GM12878 (cell line): ENCODE data around the gene BEAN1. TPM values are rescaled to one million over a fixed set of nuclear protein-coding genes. Genes with fewer than 3 reads are reported as not detected.

Experiments used
- CHD1 ChIP-seq: IDR thresholded peaks from 2 replicates; pipeline ENCODE4 v1.6.1; 2012; ENCODE audit warnings: low read depth, low read length, improper control_type of control experiment
- ESRRA ChIP-seq: IDR thresholded peaks from 2 replicates; pipeline ENCODE4 v1.6.1; 2012; ENCODE audit warnings: mild to moderate bottlenecking, low read length, improper control_type of control experiment
- HDAC6 ChIP-seq: fragments of 200-600 bp; sonication (generic); IDR thresholded peaks from one replicate; pipeline ENCODE4 v1.8.0; 2017; ENCODE audit warnings: antibody characterized with exemption; ENCODE audit not compliant: unreplicated experiment
- IKZF1 ChIP-seq: fragments of 450-650 bp; conservative IDR thresholded peaks from 2 replicates; pipeline ENCODE4 v1.6.1; 2017; ENCODE audit warnings: antibody characterized with exemption, mild to moderate bottlenecking
- MEF2A ChIP-seq: IDR thresholded peaks from 2 replicates; pipeline ENCODE4 v1.6.1; 2011; ENCODE audit warnings: low read depth, mild to moderate bottlenecking, low read length, moderate library complexity; ENCODE audit not compliant: insufficient read depth
- NR2C2 ChIP-seq: IDR thresholded peaks from 2 replicates; pipeline ENCODE4 v1.6.1; 2011; ENCODE audit warnings: borderline replicate concordance, low read depth; ENCODE audit not compliant: control insufficient read depth, insufficient read length
- POLR2AphosphoS5 ChIP-seq: IDR thresholded peaks from 2 replicates; pipeline ENCODE4 v1.6.1; 2011; ENCODE audit warnings: mild to moderate bottlenecking, low read length, inconsistent platforms
- RAD21 ChIP-seq: IDR thresholded peaks from 2 replicates; pipeline ENCODE4 v1.6.1; 2011; ENCODE audit warnings: mild to moderate bottlenecking, low read depth, low read length, moderate library complexity; ENCODE audit not compliant: insufficient read depth
- RCOR1 ChIP-seq: conservative IDR thresholded peaks from 2 replicates; pipeline ENCODE4 v1.6.1; 2012; ENCODE audit warnings: low read depth, low read length, improper control_type of control experiment
- RFX5 ChIP-seq: IDR thresholded peaks from 2 replicates; pipeline ENCODE4 v1.6.1; 2011; ENCODE audit warnings: low read depth, low read length, improper control_type of control experiment
- SMAD5 ChIP-seq: IDR thresholded peaks from 2 replicates; pipeline ENCODE4 v1.6.1; 2016; ENCODE audit warnings: antibody characterized with exemption, low read depth
- SREBF2 ChIP-seq: IDR thresholded peaks from 2 replicates; pipeline ENCODE4 v1.6.1; 2012; ENCODE audit warnings: mild to moderate bottlenecking, low read length
- TAF1 ChIP-seq: IDR thresholded peaks from 2 replicates; pipeline ENCODE4 v1.6.1; 2011; ENCODE audit warnings: mild to moderate bottlenecking, low read depth, low read length, borderline replicate concordance
- ZBED1 ChIP-seq: IDR thresholded peaks from 2 replicates; pipeline ENCODE4 v1.6.1; 2016; ENCODE audit warnings: borderline replicate concordance
- polyA plus RNA-seq, 11 experiments: library from polyadenylated mRNA; depleted of rRNA in 4 of 11; unstranded in 6 of 11; stranded (reverse) in 5 of 11; fragments of >200 nt; fragmentation: Nextera tagmentation in 4 of 11; fragmentation: Illumina TruSeq in 1 of 11; extraction: Ambion mirVana in 4 of 11; extraction: Trizol in 1 of 11; gene quantifications; 1 replicate in 1 of 11; 2 replicates in 10 of 11; pipeline versions ENCODE4 v1.2.1 to v1.2.3, GENCODE V29; 2011 to 2016; ENCODE audit warnings: inconsistent platforms in 2 of 11, missing spikeins in 2 of 11, low read depth in 1 of 11
- total RNA-seq, 4 experiments: library from RNA; depleted of rRNA in 3 of 4; stranded (reverse); fragments of >200 nt in 3 of 4; fragmentation: Illumina TruSeq in 1 of 4; extraction: Trizol in 1 of 4; gene quantifications; 2 replicates each; pipeline versions ENCODE4 v1.2.1 to v1.2.3, GENCODE V29; 2013 to 2021
- TF ChIP-seq, protein P1 (sequence below): IDR thresholded peaks from 2 replicates; pipeline ENCODE4 v1.6.1; 2012; ENCODE audit warnings: mild to moderate bottlenecking, low read depth, low read length
- TF ChIP-seq, protein P2 (sequence below): fragments of 450-650 bp; IDR thresholded peaks from 2 replicates; pipeline ENCODE4 v1.6.1; 2016; ENCODE audit warnings: mild to moderate bottlenecking
- TF ChIP-seq, protein P3 (sequence below): fragments of 450-650 bp; conservative IDR thresholded peaks from 2 replicates; pipeline ENCODE4 v1.6.1; 2017; ENCODE audit warnings: mild to moderate bottlenecking, moderate library complexity
- TF ChIP-seq, protein P4 (sequence below): fragments of 450-650 bp; IDR thresholded peaks from 2 replicates; pipeline ENCODE4 v1.6.1; 2016; ENCODE audit warnings: mild to moderate bottlenecking, moderate library complexity, borderline replicate concordance

BEAN1 gene
- total and polyA plus RNA-seq, 10 of the 15 experiments (the other 5 are each of a cell fraction or from before 2014, with no cell fraction given) = not detected

DNA sequence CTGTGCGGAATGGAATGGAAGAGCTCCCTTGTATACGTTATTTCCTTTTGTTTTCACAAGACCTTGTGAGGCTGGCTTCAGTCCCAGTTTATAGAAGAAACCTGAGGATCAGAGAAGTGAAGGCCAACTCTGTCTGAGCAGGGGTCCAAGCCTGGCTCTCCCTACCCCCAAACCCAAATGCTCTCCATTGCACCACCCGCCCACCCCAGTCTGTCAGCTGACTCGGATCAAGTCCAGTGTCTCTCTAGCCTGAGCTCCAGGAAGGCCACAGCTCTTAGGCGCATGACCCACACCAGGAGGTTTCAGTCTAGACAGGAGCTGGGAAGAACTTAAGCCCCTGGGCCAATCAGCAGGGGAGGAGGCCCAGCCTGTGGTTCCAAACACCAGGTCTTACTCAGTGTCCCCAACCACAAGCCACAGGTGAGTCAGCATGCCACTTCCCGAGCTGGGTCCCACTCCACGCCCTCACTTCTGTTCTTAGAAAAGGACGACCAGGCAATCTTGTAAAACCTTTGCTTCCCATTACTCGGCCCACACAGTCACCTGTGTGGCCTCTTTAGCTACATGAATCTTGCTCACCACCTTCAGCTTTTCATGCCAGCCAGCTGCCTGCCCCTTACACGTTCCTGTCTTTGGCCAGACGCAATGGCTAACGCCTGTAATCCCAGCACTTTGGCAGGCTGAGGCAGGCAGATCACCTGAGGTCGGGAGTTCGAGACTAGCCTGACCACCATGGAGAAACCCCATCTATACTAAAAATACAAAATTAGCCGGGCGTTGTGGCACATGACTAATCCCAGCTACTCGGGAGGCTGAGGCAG, 95.1 kb downstream of the BEAN1 start (continued):
- TF ChIP-seq, protein P1, sequence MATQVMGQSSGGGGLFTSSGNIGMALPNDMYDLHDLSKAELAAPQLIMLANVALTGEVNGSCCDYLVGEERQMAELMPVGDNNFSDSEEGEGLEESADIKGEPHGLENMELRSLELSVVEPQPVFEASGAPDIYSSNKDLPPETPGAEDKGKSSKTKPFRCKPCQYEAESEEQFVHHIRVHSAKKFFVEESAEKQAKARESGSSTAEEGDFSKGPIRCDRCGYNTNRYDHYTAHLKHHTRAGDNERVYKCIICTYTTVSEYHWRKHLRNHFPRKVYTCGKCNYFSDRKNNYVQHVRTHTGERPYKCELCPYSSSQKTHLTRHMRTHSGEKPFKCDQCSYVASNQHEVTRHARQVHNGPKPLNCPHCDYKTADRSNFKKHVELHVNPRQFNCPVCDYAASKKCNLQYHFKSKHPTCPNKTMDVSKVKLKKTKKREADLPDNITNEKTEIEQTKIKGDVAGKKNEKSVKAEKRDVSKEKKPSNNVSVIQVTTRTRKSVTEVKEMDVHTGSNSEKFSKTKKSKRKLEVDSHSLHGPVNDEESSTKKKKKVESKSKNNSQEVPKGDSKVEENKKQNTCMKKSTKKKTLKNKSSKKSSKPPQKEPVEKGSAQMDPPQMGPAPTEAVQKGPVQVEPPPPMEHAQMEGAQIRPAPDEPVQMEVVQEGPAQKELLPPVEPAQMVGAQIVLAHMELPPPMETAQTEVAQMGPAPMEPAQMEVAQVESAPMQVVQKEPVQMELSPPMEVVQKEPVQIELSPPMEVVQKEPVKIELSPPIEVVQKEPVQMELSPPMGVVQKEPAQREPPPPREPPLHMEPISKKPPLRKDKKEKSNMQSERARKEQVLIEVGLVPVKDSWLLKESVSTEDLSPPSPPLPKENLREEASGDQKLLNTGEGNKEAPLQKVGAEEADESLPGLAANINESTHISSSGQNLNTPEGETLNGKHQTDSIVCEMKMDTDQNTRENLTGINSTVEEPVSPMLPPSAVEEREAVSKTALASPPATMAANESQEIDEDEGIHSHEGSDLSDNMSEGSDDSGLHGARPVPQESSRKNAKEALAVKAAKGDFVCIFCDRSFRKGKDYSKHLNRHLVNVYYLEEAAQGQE = no peak
- no peak for TF ChIP-seq POLR2AphosphoS5
- TF ChIP-seq, protein P2, sequence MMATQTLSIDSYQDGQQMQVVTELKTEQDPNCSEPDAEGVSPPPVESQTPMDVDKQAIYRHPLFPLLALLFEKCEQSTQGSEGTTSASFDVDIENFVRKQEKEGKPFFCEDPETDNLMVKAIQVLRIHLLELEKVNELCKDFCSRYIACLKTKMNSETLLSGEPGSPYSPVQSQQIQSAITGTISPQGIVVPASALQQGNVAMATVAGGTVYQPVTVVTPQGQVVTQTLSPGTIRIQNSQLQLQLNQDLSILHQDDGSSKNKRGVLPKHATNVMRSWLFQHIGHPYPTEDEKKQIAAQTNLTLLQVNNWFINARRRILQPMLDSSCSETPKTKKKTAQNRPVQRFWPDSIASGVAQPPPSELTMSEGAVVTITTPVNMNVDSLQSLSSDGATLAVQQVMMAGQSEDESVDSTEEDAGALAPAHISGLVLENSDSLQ = peak; percentile 30; the same call in 1 of the 2 replicates
- TF ChIP-seq TAF1 = 0 out of 2 replicates have a peak, but pooled peaks have one; percentile 40
- 0 out of 2 replicates have a peak, but pooled peaks have one; percentile 45 for TF ChIP-seq RFX5
- no peak for TF ChIP-seq NR2C2
- TF ChIP-seq ESRRA = no peak
- no peak for TF ChIP-seq RCOR1
- no peak for TF ChIP-seq SMAD5
- TF ChIP-seq, protein P3, sequence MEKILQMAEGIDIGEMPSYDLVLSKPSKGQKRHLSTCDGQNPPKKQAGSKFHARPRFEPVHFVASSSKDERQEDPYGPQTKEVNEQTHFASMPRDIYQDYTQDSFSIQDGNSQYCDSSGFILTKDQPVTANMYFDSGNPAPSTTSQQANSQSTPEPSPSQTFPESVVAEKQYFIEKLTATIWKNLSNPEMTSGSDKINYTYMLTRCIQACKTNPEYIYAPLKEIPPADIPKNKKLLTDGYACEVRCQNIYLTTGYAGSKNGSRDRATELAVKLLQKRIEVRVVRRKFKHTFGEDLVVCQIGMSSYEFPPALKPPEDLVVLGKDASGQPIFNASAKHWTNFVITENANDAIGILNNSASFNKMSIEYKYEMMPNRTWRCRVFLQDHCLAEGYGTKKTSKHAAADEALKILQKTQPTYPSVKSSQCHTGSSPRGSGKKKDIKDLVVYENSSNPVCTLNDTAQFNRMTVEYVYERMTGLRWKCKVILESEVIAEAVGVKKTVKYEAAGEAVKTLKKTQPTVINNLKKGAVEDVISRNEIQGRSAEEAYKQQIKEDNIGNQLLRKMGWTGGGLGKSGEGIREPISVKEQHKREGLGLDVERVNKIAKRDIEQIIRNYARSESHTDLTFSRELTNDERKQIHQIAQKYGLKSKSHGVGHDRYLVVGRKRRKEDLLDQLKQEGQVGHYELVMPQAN = 0 out of 2 replicates have a peak, but pooled peaks have one; percentile 36
- no peak; the same call in 1 of the 2 replicates for TF ChIP-seq MEF2A
- TF ChIP-seq, protein P4, sequence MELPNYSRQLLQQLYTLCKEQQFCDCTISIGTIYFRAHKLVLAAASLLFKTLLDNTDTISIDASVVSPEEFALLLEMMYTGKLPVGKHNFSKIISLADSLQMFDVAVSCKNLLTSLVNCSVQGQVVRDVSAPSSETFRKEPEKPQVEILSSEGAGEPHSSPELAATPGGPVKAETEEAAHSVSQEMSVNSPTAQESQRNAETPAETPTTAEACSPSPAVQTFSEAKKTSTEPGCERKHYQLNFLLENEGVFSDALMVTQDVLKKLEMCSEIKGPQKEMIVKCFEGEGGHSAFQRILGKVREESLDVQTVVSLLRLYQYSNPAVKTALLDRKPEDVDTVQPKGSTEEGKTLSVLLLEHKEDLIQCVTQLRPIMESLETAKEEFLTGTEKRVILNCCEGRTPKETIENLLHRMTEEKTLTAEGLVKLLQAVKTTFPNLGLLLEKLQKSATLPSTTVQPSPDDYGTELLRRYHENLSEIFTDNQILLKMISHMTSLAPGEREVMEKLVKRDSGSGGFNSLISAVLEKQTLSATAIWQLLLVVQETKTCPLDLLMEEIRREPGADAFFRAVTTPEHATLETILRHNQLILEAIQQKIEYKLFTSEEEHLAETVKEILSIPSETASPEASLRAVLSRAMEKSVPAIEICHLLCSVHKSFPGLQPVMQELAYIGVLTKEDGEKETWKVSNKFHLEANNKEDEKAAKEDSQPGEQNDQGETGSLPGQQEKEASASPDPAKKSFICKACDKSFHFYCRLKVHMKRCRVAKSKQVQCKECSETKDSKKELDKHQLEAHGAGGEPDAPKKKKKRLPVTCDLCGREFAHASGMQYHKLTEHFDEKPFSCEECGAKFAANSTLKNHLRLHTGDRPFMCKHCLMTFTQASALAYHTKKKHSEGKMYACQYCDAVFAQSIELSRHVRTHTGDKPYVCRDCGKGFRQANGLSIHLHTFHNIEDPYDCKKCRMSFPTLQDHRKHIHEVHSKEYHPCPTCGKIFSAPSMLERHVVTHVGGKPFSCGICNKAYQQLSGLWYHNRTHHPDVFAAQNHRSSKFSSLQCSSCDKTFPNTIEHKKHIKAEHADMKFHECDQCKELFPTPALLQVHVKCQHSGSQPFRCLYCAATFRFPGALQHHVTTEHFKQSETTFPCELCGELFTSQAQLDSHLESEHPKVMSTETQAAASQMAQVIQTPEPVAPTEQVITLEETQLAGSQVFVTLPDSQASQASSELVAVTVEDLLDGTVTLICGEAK = no peak
- no peak for TF ChIP-seq SREBF2
- TF ChIP-seq CHD1 = no peak
- peak; percentile 99 for TF ChIP-seq IKZF1
- TF ChIP-seq HDAC6 = no peak
- TF ChIP-seq ZBED1 = no peak; the same call in 1 of the 2 replicates
- no peak for TF ChIP-seq RAD21
